HTERT RPE-1 (cell line): ENCODE data around the gene RHBG.
"Not testable (repeated sequence)": the region's sequence is repeated elsewhere in the genome, so short reads cannot be mapped to it uniquely, and the experiment has no call there.

ENCODE experiments used
- in situ Hi-C: fragments of 300-500 bp; cut with MboI; formaldehyde crosslinking; loops from 4 replicates; pipeline ENCODE4 v1.14.3; 2020; ENCODE audit warnings: low sequenced_read_pairs

Gene RHBG

GRCh38 chr1:156368889-156369684 lies at the start of gene RHBG:
TSS of gene RHBG (plus strand) at chr1:156369211. CDS start at chr1:156369250, 39 bp downstream.
- in situ Hi-C loops: no loop called here

- in situ Hi-C loops: no loop called here
These were observed 49.3 kb upstream of the RHBG start for GRCh38 chr1:156319664-156320063.

GRCh38 chr1:156320560-156320959 lies 48.5 kb upstream of the RHBG start:
- in situ Hi-C loops: no loop called here

GRCh38 chr1:156323179-156323578 lies 45.8 kb upstream of the RHBG start:
- in situ Hi-C loops: not testable (repeated sequence)

GRCh38 chr1:156336242-156336641 lies 32.8 kb upstream of the RHBG start:
- in situ Hi-C loops: no loop called here

- in situ Hi-C loops: no loop called here
These were observed 31.7 kb upstream of the RHBG start for GRCh38 chr1:156337052-156337887.

- in situ Hi-C loops: no loop called here
These were observed 31.2 kb upstream of the RHBG start for GRCh38 chr1:156337888-156338179.

GRCh38 chr1:156338180-156338976 lies 30.6 kb upstream of the RHBG start, which contains the start of the genes CCT3 and TSACC:
TSS of gene CCT3 (minus strand) at chr1:156338292. CDS start at chr1:156338184, 108 bp downstream.
TSS of gene TSACC (plus strand) at chr1:156338526. CDS start at chr1:156339758, 1,232 bp downstream.
- in situ Hi-C loops: no loop called here

- in situ Hi-C loops: no loop called here
These were observed 26.6 kb upstream of the RHBG start for GRCh38 chr1:156342166-156342955.

- in situ Hi-C loops: no loop called here
These were observed 24.6 kb upstream of the RHBG start for GRCh38 chr1:156344409-156344808.

GRCh38 chr1:156346035-156346434 lies 23.0 kb upstream of the RHBG start:
- in situ Hi-C loops: not testable (repeated sequence)

GRCh38 chr1:156346636-156347035 lies 22.4 kb upstream of the RHBG start:
- in situ Hi-C loops: no loop called here

- in situ Hi-C loops: no loop called here
These were observed 21.7 kb upstream of the RHBG start for GRCh38 chr1:156347331-156347730.

GRCh38 chr1:156352481-156352880 lies 16.5 kb upstream of the RHBG start:
- in situ Hi-C loops: not testable (repeated sequence)

GRCh38 chr1:156356262-156356874 lies 12.6 kb upstream of the RHBG start:
- in situ Hi-C loops: no loop called here

- in situ Hi-C loops: no loop called here
These were observed 12.0 kb upstream of the RHBG start for GRCh38 chr1:156356875-156357534.

GRCh38 chr1:156357977-156358376 lies 11.0 kb upstream of the RHBG start:
- in situ Hi-C loops: no loop called here

GRCh38 chr1:156358641-156359040 lies 10.4 kb upstream of the RHBG start:
- in situ Hi-C loops: no loop called here

GRCh38 chr1:156359249-156359648 lies 9.8 kb upstream of the RHBG start:
- in situ Hi-C loops: no loop called here
